Measurements from ENCODE around the gene TINCR.
"Not testable (repeated sequence)": the region's sequence is repeated elsewhere in the genome, so short reads cannot be mapped to it uniquely, and the experiment has no call there.

The TINCR gene

DNA sequence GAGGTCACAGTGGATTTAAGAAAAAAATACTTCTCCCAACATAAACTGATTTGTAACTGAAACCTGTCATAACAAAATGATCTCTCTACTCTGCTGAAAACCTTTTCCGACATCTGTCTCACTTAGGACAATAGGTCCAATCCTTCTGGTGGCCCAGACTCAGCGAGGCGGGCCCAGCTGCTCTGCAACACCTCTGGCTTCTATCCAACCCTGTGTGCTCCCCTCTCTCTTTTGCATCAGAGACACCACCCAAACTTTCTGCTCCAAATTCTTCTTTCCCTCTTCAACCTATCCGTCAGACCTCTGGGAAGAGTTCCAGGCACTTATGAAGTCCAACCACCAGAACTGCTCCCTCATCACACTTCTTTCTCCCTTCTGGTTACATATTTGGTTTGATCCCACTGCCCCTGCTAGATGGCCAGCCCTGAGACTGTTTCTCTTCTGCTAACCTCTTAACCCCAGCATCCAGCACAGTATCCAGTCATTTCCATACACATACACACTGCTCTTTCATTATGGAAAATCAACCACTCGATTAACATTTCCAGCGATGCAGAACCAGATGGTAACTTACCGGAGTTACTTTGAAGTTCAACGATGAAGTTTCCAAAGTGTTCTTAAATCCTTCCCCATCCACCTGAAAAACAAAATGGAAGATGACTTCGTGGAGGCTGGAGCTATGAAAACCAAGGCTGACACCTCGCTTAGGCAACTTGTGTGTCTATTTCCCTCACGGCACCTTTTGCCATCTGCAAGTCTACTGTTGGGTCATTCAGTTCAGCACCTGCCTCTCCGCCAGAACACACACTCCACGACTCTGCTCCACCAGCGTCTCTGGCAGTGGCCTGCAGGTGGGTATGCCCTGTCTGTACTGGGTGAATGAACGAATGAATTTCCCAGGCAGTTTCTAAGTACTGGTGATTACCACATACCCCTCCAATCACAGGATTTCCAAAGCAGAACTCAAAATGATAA, 45.4 kb upstream of the TINCR start:
- Histone ChIP-seq H3K27me3 (replicated peaks; ENCODE audit: insufficient read depth, low read length) (no peaks in the 10 kb centered on the region), H3K36me3 (replicated peaks; ENCODE audit: insufficient read depth, low read length) (peaks cover 38% of the 10 kb centered on the region), H3K27ac (ENCODE audit: low read length) (no peak overlapping the region), H3K9ac (ENCODE audit: low read length) (no peak overlapping the region), H3K4me3 (ENCODE audit: low read length) (no peak overlapping the region), H4K20me1 (ENCODE audit: insufficient read depth, low read length) (peaks cover 9% of the 10 kb centered on the region; the same call in 1 of the 2 replicates), H3K4me1 (ENCODE audit: low read length) (no peaks in the 10 kb centered on the region), H3K9me2 (replicated peaks; ENCODE audit: insufficient read depth, low read length) (no peaks in the 10 kb centered on the region), H2AFZ (ENCODE audit: low read length) (no peak overlapping the region), H3K4me2 (ENCODE audit: low read depth, low read length) (no peak overlapping the region), H3F3A (ENCODE audit: insufficient read depth, low read length) (no peaks in the 10 kb centered on the region), H3K9me3 (replicated peaks; ENCODE audit: insufficient read depth, low read length) (no peaks in the 10 kb centered on the region), H3K79me2 (ENCODE audit: low read length) (peaks cover 68% of the 10 kb centered on the region)
- no peak for DNase-seq
- TF ChIP-seq, protein P1, sequence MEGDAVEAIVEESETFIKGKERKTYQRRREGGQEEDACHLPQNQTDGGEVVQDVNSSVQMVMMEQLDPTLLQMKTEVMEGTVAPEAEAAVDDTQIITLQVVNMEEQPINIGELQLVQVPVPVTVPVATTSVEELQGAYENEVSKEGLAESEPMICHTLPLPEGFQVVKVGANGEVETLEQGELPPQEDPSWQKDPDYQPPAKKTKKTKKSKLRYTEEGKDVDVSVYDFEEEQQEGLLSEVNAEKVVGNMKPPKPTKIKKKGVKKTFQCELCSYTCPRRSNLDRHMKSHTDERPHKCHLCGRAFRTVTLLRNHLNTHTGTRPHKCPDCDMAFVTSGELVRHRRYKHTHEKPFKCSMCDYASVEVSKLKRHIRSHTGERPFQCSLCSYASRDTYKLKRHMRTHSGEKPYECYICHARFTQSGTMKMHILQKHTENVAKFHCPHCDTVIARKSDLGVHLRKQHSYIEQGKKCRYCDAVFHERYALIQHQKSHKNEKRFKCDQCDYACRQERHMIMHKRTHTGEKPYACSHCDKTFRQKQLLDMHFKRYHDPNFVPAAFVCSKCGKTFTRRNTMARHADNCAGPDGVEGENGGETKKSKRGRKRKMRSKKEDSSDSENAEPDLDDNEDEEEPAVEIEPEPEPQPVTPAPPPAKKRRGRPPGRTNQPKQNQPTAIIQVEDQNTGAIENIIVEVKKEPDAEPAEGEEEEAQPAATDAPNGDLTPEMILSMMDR (IDR thresholded peaks at IDR 0.05; ENCODE audit: low read length), result no peak
- TF ChIP-seq EZH2phosphoT487 (IDR thresholded peaks at IDR 0.05; ENCODE audit: low read length), result no peak

DNA sequence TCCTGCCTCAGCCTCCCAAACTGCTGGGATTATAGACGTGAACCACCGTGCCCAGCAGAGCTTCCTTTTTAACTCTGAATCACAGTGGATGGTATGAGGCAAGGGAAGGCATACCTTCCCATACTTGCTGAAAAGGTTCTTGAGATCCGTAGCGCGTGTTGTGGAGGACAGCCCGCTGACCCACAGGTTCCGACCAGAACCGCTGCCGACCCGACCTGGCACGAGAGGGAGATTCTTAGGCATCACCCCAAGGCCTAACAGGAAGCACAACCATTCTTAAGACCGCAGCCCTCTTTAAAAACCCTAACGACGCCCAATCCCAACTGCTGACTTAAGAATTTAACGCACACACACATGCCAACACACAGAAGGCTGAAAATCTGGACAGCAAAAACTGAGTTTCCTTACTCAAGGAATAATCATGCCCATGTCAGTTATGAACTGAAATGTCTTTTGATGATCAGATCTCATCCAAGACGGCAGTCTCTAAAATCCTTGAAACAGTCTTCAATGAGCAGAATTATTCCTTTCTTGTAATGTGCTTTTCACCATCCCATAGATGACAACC, 42.2 kb upstream of the TINCR start:
- Histone ChIP-seq H3K27ac (ENCODE audit: low read length) (no peak overlapping the region), H3K36me3 (replicated peaks; ENCODE audit: insufficient read depth, low read length) (peaks cover 32% of the 10 kb centered on the region), H3K9ac (ENCODE audit: low read length) (no peak overlapping the region), H3K4me1 (ENCODE audit: low read length) (no peaks in the 10 kb centered on the region), H3K27me3 (replicated peaks; ENCODE audit: insufficient read depth, low read length) (no peaks in the 10 kb centered on the region), H3F3A (ENCODE audit: insufficient read depth, low read length) (no peaks in the 10 kb centered on the region), H3K79me2 (ENCODE audit: low read length) (peaks cover 74% of the 10 kb centered on the region), H3K4me2 (ENCODE audit: low read depth, low read length) (no peak overlapping the region), H2AFZ (ENCODE audit: low read length) (no peak overlapping the region), H4K20me1 (ENCODE audit: insufficient read depth, low read length) (no peaks in the 10 kb centered on the region), H3K4me3 (ENCODE audit: low read length) (no peak overlapping the region), H3K9me2 (replicated peaks; ENCODE audit: insufficient read depth, low read length) (no peaks in the 10 kb centered on the region), H3K9me3 (replicated peaks; ENCODE audit: insufficient read depth, low read length) (no peaks in the 10 kb centered on the region)
- TF ChIP-seq, protein P1 (IDR thresholded peaks at IDR 0.05; ENCODE audit: low read length), result no peak
- TF ChIP-seq EZH2phosphoT487 (IDR thresholded peaks at IDR 0.05; ENCODE audit: low read length) (no peak), EZH2 (optimal IDR thresholded peaks at IDR 0.05; ENCODE audit: low read depth, low read length) (no peak)
- DNase-seq, result no peak

DNA sequence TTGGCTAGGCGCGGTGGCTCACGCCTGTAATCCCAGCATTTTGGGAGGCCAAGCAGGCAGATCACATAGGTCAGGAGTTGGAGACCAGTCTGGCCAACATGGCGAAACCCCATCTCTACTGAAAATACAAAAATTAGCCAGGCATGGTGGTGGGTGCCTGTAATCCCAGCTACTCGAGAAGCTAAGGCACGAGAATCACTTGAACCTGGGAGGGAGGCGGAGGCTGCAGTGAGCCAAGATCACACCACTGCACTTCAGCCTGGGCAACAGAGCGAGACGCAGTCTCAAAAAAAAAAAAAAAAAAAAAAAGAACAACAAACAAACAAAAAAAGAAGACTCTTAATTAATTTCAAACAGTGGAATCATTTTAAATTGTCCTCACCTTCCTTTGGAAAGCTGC, 41.0 kb upstream of the TINCR start:
- H3K4me1 ChIP-seq (ENCODE audit: low read length); H3K27ac ChIP-seq (ENCODE audit: low read length); H3K4me3 ChIP-seq (ENCODE audit: low read length); H3K9me3 ChIP-seq (replicated peaks; ENCODE audit: insufficient read depth, low read length); H4K20me1 ChIP-seq (ENCODE audit: insufficient read depth, low read length); H3K9me2 ChIP-seq (replicated peaks; ENCODE audit: insufficient read depth, low read length); H3K27me3 ChIP-seq (replicated peaks; ENCODE audit: insufficient read depth, low read length); H3K9ac ChIP-seq (ENCODE audit: low read length); H3K4me2 ChIP-seq (ENCODE audit: low read depth, low read length); DNase-seq; H3F3A ChIP-seq (ENCODE audit: insufficient read depth, low read length); H2AFZ ChIP-seq (ENCODE audit: low read length): not testable (repeated sequence)
- H3K36me3 ChIP-seq (replicated peaks; ENCODE audit: insufficient read depth, low read length), result peaks cover 33% of the 10 kb centered on the region
- H3K79me2 ChIP-seq (ENCODE audit: low read length), result peaks cover 72% of the 10 kb centered on the region

DNA sequence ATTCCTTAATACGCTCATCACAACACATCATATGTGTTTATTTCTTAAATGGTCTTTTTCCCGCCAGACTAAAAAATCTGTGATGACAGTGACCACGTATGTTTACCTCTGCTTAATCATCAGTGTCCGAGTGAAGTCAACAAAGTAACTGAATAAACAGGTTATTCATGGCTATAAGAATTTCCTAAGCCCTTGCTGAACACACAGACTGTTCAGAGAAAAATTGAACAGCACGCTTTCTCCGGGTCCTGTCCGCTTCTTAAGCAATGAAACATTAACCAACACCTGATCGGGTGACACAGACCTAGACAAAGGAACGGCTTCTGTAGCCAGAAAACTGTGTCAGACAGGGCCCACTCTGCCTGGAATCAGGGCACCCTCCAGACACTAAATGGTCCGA, 40.5 kb upstream of the TINCR start:
- Histone ChIP-seq H3K36me3 (replicated peaks; ENCODE audit: insufficient read depth, low read length) (peaks cover 31% of the 10 kb centered on the region), H2AFZ (ENCODE audit: low read length) (no peak overlapping the region), H3F3A (ENCODE audit: insufficient read depth, low read length) (no peaks in the 10 kb centered on the region), H3K27me3 (replicated peaks; ENCODE audit: insufficient read depth, low read length) (no peaks in the 10 kb centered on the region), H3K27ac (ENCODE audit: low read length) (no peak overlapping the region), H3K9me2 (replicated peaks; ENCODE audit: insufficient read depth, low read length) (no peaks in the 10 kb centered on the region), H4K20me1 (ENCODE audit: insufficient read depth, low read length) (no peaks in the 10 kb centered on the region), H3K4me2 (ENCODE audit: low read depth, low read length) (no peak overlapping the region), H3K4me1 (ENCODE audit: low read length) (no peaks in the 10 kb centered on the region), H3K9me3 (replicated peaks; ENCODE audit: insufficient read depth, low read length) (no peaks in the 10 kb centered on the region), H3K4me3 (ENCODE audit: low read length) (no peak overlapping the region), H3K9ac (ENCODE audit: low read length) (no peak overlapping the region), H3K79me2 (ENCODE audit: low read length) (peaks cover 72% of the 10 kb centered on the region)
- no peak for DNase-seq
- TF ChIP-seq, protein P1 (IDR thresholded peaks at IDR 0.05; ENCODE audit: low read length), result no peak
- TF ChIP-seq EZH2 (optimal IDR thresholded peaks at IDR 0.05; ENCODE audit: low read depth, low read length) (no peak), EZH2phosphoT487 (IDR thresholded peaks at IDR 0.05; ENCODE audit: low read length) (no peak)
